Measurements from ENCODE around the gene LETM1.
A peak's percentile ranks its signal among the peaks of the same experiment; 100 is the strongest.

The LETM1 gene

GRCh38 chr4:1856071-1856942 is at the start of gene LETM1:
Gene LETM1, minus strand, starts transcription at chr4:1856156. Its CDS starts 206 bp downstream, at chr4:1855950.
- H3K4me3 ChIP-seq (ENCODE audit: low read depth in 1 of 2, low read length in 2 of 2): peak within 1 kb of the TSS; percentile 62 to 90
- peaks cover 5 to 26% of the 10 kb centered on the region in 2 donors for H3K4me1 ChIP-seq (ENCODE audit: control insufficient read depth in 1 of 2, insufficient read depth in 2 of 2, low read length in 2 of 2)
- peaks cover 0 to 5% of the 10 kb centered on the region in 2 donors for H3K36me3 ChIP-seq (ENCODE audit: control insufficient read depth in 1 of 2, insufficient read depth in 2 of 2, low read length in 2 of 2)
- H3K9me3 ChIP-seq (ENCODE audit: control insufficient read depth in 1 of 2, low read length in 2 of 2): no peaks in the 10 kb centered on the region
- peak within 1 kb of the TSS; percentile 20 for H3K27ac ChIP-seq (ENCODE audit: low read length)
- no peaks in the 10 kb centered on the region for H3K27me3 ChIP-seq (ENCODE audit: low read depth, low read length)

- Histone ChIP-seq H3K27ac (ENCODE audit: low read length) (no peak overlapping the region), H3K36me3 (ENCODE audit: control insufficient read depth in 1 of 2, insufficient read depth in 2 of 2, low read length in 2 of 2) (peaks cover 15 to 34% of the 10 kb centered on the region in 2 donors)
Measured at GRCh38 chr4:1904042-1904441, 48.1 kb upstream of the LETM1 start.

DNA sequence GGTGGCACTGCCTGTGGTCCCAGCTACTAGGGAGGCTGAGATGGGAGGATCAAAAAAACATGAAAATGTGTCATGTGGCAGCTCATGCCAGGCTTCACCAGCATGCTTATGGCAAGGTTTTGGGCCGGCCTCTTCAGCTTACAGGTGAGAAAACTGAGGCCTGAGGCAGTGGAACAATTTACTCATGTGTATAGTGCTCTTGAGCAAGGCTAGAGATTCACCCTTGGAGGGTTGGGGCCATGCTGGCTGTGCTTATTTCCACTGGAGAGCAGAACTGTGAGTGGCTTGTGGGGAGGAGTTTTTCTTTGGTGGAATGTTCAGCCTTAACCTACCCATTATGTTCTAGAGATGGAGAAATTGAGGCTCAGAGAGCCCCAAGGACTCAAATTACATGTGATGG is 47.1 kb upstream of the LETM1 start:
- H3K36me3 ChIP-seq (ENCODE audit: control insufficient read depth in 1 of 2, insufficient read depth in 2 of 2, low read length in 2 of 2): peaks cover 15 to 34% of the 10 kb centered on the region in 2 donors
- no peak overlapping the region for H3K27ac ChIP-seq (ENCODE audit: low read length)
- H3K4me3 ChIP-seq (ENCODE audit: low read depth in 1 of 2, low read length in 2 of 2): no peak overlapping the region
- no peaks in the 10 kb centered on the region for H3K27me3 ChIP-seq (ENCODE audit: low read depth, low read length)
- H3K9me3 ChIP-seq (ENCODE audit: control insufficient read depth in 1 of 2, low read length in 2 of 2): no peaks in the 10 kb centered on the region
- no peaks in the 10 kb centered on the region for H3K4me1 ChIP-seq (ENCODE audit: control insufficient read depth in 1 of 2, insufficient read depth in 2 of 2, low read length in 2 of 2)

More at GRCh38 chr4:1904042-1904441, 48.1 kb upstream of the LETM1 start:
- Histone ChIP-seq H3K9me3 (ENCODE audit: control insufficient read depth in 1 of 2, low read length in 2 of 2) (no peaks in the 10 kb centered on the region), H3K4me3 (ENCODE audit: low read depth in 1 of 2, low read length in 2 of 2) (no peak overlapping the region), H3K27me3 (ENCODE audit: low read depth, low read length) (no peaks in the 10 kb centered on the region), H3K4me1 (ENCODE audit: control insufficient read depth in 1 of 2, insufficient read depth in 2 of 2, low read length in 2 of 2) (no peaks in the 10 kb centered on the region)

- no peak overlapping the region for H3K4me3 ChIP-seq (ENCODE audit: low read depth in 1 of 2, low read length in 2 of 2)
- H3K9me3 ChIP-seq (ENCODE audit: control insufficient read depth in 1 of 2, low read length in 2 of 2): no peaks in the 10 kb centered on the region
- H3K27me3 ChIP-seq (ENCODE audit: low read depth, low read length): no peaks in the 10 kb centered on the region
- H3K27ac ChIP-seq (ENCODE audit: low read length): no peak overlapping the region
- peaks cover 15 to 34% of the 10 kb centered on the region in 2 donors for H3K36me3 ChIP-seq (ENCODE audit: control insufficient read depth in 1 of 2, insufficient read depth in 2 of 2, low read length in 2 of 2)
- no peaks in the 10 kb centered on the region for H3K4me1 ChIP-seq (ENCODE audit: control insufficient read depth in 1 of 2, insufficient read depth in 2 of 2, low read length in 2 of 2)
Measured at GRCh38 chr4:1902243-1902642, 46.3 kb upstream of the LETM1 start.

DNA sequence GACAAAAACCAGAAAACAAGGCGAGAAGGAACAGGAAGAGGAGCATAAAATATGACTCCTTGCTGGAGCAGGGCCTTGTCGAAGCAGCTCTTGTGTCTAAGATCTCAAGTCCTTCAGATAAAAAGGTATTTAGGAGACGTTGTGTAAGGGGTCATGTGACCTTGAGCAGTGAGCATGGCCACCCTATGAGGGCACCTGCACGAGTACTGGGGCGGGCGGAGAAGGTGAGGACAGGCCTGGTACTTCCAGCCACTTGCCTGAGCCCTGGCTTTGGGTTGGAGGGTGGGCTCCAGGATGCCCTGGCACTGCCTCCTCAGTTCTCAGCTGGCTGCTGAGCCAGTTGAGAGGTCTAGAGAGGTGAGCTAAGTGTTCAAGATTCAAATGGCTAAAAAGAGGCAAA is 45.2 kb upstream of the LETM1 start:
- Histone ChIP-seq H3K27ac (ENCODE audit: low read length) (no peak overlapping the region), H3K27me3 (ENCODE audit: low read depth, low read length) (no peaks in the 10 kb centered on the region)

GRCh38 chr4:1900624-1901023 is 44.7 kb upstream of the LETM1 start:
- peaks cover 15 to 28% of the 10 kb centered on the region in 2 donors for H3K36me3 ChIP-seq (ENCODE audit: control insufficient read depth in 1 of 2, insufficient read depth in 2 of 2, low read length in 2 of 2)
- H3K27me3 ChIP-seq (ENCODE audit: low read depth, low read length): no peaks in the 10 kb centered on the region
- H3K27ac ChIP-seq (ENCODE audit: low read length): no peak overlapping the region
- no peak overlapping the region for H3K4me3 ChIP-seq (ENCODE audit: low read depth in 1 of 2, low read length in 2 of 2)
- no peaks in the 10 kb centered on the region for H3K4me1 ChIP-seq (ENCODE audit: control insufficient read depth in 1 of 2, insufficient read depth in 2 of 2, low read length in 2 of 2)
- no peaks in the 10 kb centered on the region for H3K9me3 ChIP-seq (ENCODE audit: control insufficient read depth in 1 of 2, low read length in 2 of 2)

More for the DNA sequence above, 45.2 kb upstream of the LETM1 start:
- no peaks in the 10 kb centered on the region for H3K4me1 ChIP-seq (ENCODE audit: control insufficient read depth in 1 of 2, insufficient read depth in 2 of 2, low read length in 2 of 2)
- no peaks in the 10 kb centered on the region for H3K9me3 ChIP-seq (ENCODE audit: control insufficient read depth in 1 of 2, low read length in 2 of 2)
- peaks cover 15 to 29% of the 10 kb centered on the region in 2 donors for H3K36me3 ChIP-seq (ENCODE audit: control insufficient read depth in 1 of 2, insufficient read depth in 2 of 2, low read length in 2 of 2)
- no peak overlapping the region for H3K4me3 ChIP-seq (ENCODE audit: low read depth in 1 of 2, low read length in 2 of 2)

DNA sequence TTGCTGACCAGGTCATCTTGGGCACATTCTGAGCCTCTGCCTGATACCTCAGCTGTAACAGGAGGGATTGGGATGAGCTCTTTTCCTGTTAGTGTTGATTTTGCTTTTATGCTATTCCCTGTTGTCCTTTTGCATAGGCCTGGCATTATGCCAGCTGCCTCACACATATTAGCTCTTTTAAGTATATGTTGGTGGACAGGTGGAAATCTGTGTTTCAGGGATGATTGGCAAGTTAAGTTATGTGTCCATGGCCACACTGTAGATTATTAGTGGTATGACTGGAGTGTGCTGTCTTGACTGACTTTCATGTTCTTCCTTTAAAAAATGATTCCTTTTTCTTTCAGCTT is 44.1 kb upstream of the LETM1 start:
- Histone ChIP-seq H3K27me3 (ENCODE audit: low read depth, low read length) (no peaks in the 10 kb centered on the region), H3K4me1 (ENCODE audit: control insufficient read depth in 1 of 2, insufficient read depth in 2 of 2, low read length in 2 of 2) (no peaks in the 10 kb centered on the region), H3K4me3 (ENCODE audit: low read depth in 1 of 2, low read length in 2 of 2) (no peak overlapping the region), H3K36me3 (ENCODE audit: control insufficient read depth in 1 of 2, insufficient read depth in 2 of 2, low read length in 2 of 2) (peaks cover 15 to 23% of the 10 kb centered on the region in 2 donors), H3K27ac (ENCODE audit: low read length) (no peak overlapping the region), H3K9me3 (ENCODE audit: control insufficient read depth in 1 of 2, low read length in 2 of 2) (no peaks in the 10 kb centered on the region)

DNA sequence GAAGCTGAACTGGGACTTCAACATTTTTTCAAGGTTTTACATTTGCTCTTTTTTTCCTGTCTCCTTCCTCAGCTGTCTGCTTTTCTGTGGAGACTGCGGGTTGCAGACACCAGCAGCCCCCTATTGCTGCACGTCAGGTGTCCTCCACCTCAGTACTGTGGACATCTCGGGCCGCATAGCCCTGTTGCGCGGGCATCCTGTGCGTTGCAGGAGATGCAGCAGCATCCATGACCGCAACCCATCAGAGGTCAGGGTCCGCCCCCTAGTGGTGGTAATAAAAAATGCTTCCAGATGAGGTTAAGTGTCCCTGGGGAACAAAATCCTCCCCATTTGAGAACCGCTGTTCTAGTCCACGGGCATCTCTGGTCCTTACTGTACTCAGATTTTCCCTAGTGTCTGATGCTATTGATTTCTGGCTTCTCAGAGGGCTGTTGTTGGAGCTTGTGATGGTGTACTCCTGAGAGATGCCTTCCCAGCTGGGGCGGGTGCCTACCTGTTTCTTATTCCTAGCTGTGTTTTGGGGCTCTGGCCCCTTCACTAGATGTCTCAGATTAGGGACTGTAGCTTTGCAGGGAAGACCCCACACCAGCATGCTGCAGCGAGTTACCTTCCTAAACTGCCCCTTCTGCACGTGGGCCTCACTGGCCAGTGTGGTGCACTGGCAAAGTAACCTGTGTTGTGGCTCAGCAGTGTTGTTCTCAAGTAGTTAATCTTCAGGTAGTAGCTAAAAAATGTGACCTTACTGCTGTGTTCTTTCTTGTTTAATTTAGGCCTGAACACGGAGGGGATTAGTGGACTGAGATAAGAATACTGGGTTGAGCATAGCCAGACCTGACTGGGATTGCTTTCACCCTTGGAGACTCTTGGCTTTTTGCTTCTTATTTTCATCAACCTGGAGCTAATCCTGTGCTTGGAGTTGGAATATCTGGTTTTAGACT is 43.5 kb upstream of the LETM1 start:
- no peak overlapping the region for H3K4me3 ChIP-seq (ENCODE audit: low read depth in 1 of 2, low read length in 2 of 2)
- no peak overlapping the region for H3K27ac ChIP-seq (ENCODE audit: low read length)
- no peaks in the 10 kb centered on the region for H3K27me3 ChIP-seq (ENCODE audit: low read depth, low read length)
- no peaks in the 10 kb centered on the region for H3K4me1 ChIP-seq (ENCODE audit: control insufficient read depth in 1 of 2, insufficient read depth in 2 of 2, low read length in 2 of 2)
- no peaks in the 10 kb centered on the region for H3K9me3 ChIP-seq (ENCODE audit: control insufficient read depth in 1 of 2, low read length in 2 of 2)
- H3K36me3 ChIP-seq (ENCODE audit: control insufficient read depth in 1 of 2, insufficient read depth in 2 of 2, low read length in 2 of 2): peaks cover 13 to 19% of the 10 kb centered on the region in 2 donors

- no peak overlapping the region for H3K27ac ChIP-seq (ENCODE audit: low read length)
- H3K27me3 ChIP-seq (ENCODE audit: low read depth, low read length): no peaks in the 10 kb centered on the region
- H3K9me3 ChIP-seq (ENCODE audit: control insufficient read depth in 1 of 2, low read length in 2 of 2): no peaks in the 10 kb centered on the region
- H3K36me3 ChIP-seq (ENCODE audit: control insufficient read depth in 1 of 2, insufficient read depth in 2 of 2, low read length in 2 of 2): peaks cover 11 to 14% of the 10 kb centered on the region in 2 donors
- no peaks in the 10 kb centered on the region for H3K4me1 ChIP-seq (ENCODE audit: control insufficient read depth in 1 of 2, insufficient read depth in 2 of 2, low read length in 2 of 2)
- H3K4me3 ChIP-seq (ENCODE audit: low read depth in 1 of 2, low read length in 2 of 2): no peak overlapping the region
Measured at GRCh38 chr4:1898681-1899080, 42.7 kb upstream of the LETM1 start.

DNA sequence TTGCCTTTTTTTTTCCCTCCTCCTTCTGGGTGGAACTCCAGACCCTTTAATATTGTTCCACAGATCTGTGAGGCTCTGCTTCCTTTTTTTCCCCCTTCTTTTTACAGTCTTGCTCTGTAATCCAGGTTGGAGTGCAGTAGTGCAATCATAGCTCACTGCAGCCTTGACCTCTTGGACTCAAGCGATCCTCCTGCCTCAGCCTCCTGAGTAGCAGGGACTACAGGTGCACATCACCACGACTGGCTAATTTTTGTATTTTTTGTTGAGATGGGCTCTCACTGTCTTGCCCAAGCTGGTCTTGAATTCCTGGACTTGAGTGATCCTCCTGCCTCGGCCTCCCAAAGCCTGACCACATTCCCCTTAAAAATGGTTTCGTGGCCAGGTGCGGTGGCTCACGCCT is 42.1 kb upstream of the LETM1 start:
- no peaks in the 10 kb centered on the region for H3K27me3 ChIP-seq (ENCODE audit: low read depth, low read length)

GRCh38 chr4:1896658-1896991 is 40.7 kb upstream of the LETM1 start:
- H3K36me3 ChIP-seq (ENCODE audit: control insufficient read depth in 1 of 2, insufficient read depth in 2 of 2, low read length in 2 of 2): peaks cover 11% of the 10 kb centered on the region in 2 donors
- H3K9me3 ChIP-seq (ENCODE audit: control insufficient read depth in 1 of 2, low read length in 2 of 2): no peaks in the 10 kb centered on the region
- H3K4me1 ChIP-seq (ENCODE audit: control insufficient read depth in 1 of 2, insufficient read depth in 2 of 2, low read length in 2 of 2): no peaks in the 10 kb centered on the region

More for the DNA sequence above, 42.1 kb upstream of the LETM1 start:
- Histone ChIP-seq H3K27ac (ENCODE audit: low read length) (no peak overlapping the region), H3K4me3 (ENCODE audit: low read depth in 1 of 2, low read length in 2 of 2) (no peak overlapping the region), H3K36me3 (ENCODE audit: control insufficient read depth in 1 of 2, insufficient read depth in 2 of 2, low read length in 2 of 2) (peaks cover 11 to 14% of the 10 kb centered on the region in 2 donors), H3K9me3 (ENCODE audit: control insufficient read depth in 1 of 2, low read length in 2 of 2) (no peaks in the 10 kb centered on the region), H3K4me1 (ENCODE audit: control insufficient read depth in 1 of 2, insufficient read depth in 2 of 2, low read length in 2 of 2) (no peaks in the 10 kb centered on the region)

More at GRCh38 chr4:1896658-1896991, 40.7 kb upstream of the LETM1 start:
- no peak overlapping the region for H3K27ac ChIP-seq (ENCODE audit: low read length)
- no peak overlapping the region for H3K4me3 ChIP-seq (ENCODE audit: low read depth in 1 of 2, low read length in 2 of 2)
- H3K27me3 ChIP-seq (ENCODE audit: low read depth, low read length): no peaks in the 10 kb centered on the region

All from muscle layer of duodenum (tissue), 2 donors.